HepG2 (cell line): Measurements from ENCODE around the gene TANC1.

Source experiments
- FOXK2 ChIP-seq: fragments of 450-650 bp; IDR thresholded peaks from 2 replicates; pipeline ENCODE4 v1.6.1; 2016
- NFE2 ChIP-seq: sonication (generic); formaldehyde crosslinking; IDR thresholded peaks from 2 replicates; pipeline ENCODE4 v1.4.0; 2020; ENCODE audit warnings: missing genetic modification reagents
- NFE2L2 ChIP-seq: fragments of 150-350 bp; IDR thresholded peaks from 2 replicates; pipeline ENCODE4 v1.6.1; 2014; ENCODE audit warnings: low read length
- SUZ12 ChIP-seq: fragments of 150-350 bp; IDR thresholded peaks from 2 replicates; pipeline ENCODE4 v1.6.1; 2014; ENCODE audit warnings: low read depth, low read length
- ZKSCAN8 ChIP-seq: IDR thresholded peaks from 2 replicates; pipeline ENCODE4 v1.6.1; 2016; ENCODE audit warnings: borderline replicate concordance, missing genetic modification reagents, missing compliant biosample characterization
- ZNF383 ChIP-seq: sonication (generic); formaldehyde crosslinking; IDR thresholded peaks from 2 replicates; pipeline ENCODE4 v1.4.0; 2020; ENCODE audit warnings: missing genetic modification reagents, mild to moderate bottlenecking, borderline replicate concordance
- ZNF713 ChIP-seq: sonication (generic); formaldehyde crosslinking; IDR thresholded peaks from 2 replicates; pipeline ENCODE4 v1.4.0; 2020; ENCODE audit warnings: mild to moderate bottlenecking, missing genetic modification reagents

DNA sequence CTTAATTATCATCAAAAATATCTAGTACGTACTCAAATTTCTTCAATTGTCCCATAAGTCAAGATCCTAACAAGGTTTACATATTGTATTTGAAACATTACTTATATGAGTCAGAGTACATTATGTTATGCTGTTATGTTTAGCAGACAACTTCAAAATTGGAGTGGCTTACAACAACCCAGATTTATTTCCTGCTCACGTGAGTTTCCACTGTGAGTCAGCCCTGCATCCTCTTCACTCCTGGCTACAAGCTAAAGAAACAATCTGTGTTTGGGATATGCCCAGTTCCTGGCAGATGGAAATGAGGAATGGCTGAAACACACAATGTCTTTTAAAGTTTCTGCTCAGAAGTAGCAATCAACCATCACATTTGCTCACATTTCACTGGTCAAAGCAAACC, 31.5 kb upstream of the TANC1 start:
- TF ChIP-seq NFE2 (CRISPR knock-in tag) (no peak), FOXK2 (no peak), SUZ12 (no peak), NFE2L2 (no peak), ZNF713 (CRISPR knock-in tag) (no peak), ZNF383 (CRISPR knock-in tag) (no peak), ZKSCAN8 (no peak)
